NCI-H748 (cell line): Measurements from ENCODE around the gene TMEM212.

Experiments used
- DNase-seq: peaks from one replicate; lab custom pipeline; 2025; ENCODE audit not compliant: unreplicated experiment; lab: John Stamatoyannopoulos, UW

TMEM212 gene

GRCh38 chr3:171833789-171834460, 9.2 kb upstream of the TMEM212 start:
- peak; percentile 30 for DNase-seq

DNA sequence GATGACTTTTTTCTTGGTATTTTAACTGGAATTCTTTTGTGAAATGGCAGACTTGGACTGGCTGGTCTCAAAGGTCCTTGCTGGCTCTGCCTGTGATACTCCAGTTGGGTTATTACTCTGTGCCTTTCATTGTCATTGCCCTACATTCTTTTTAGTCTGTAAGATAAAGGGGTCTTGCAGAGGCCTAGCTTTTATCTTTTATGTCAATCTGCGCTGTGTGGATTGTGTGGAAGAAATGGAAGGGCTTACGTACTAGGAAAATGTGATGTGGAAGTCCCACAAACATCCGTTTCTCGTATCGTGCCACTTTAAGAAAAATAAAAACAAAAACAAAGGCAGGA, 8.7 kb upstream of the TMEM212 start:
- no peak for DNase-seq

GRCh38 chr3:171835116-171835515, 8.0 kb upstream of the TMEM212 start:
- no peak for DNase-seq

DNA sequence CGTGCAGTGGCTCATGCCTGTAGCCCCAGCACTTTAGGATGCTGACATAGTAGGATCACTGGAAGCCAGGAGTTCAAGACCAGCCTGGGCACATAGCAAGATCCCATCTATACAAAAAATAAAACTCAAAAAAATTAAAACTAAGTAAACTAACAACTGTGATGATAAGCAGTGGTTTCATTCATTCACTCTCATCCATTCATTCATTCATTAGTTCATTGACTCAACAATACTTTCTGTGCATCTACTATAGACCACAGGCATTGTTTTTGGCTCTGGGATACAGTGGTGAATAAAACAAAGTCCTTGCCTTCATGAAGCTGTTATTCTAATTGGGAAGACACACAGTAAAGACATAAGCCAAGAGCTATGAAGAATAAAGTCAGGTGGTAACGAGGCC, 7.5 kb upstream of the TMEM212 start:
- DNase-seq, result no peak

GRCh38 chr3:171836855-171837254, 6.3 kb upstream of the TMEM212 start:
- no peak for DNase-seq

GRCh38 chr3:171837698-171838097, 5.5 kb upstream of the TMEM212 start:
- DNase-seq, result no peak

- no peak for DNase-seq
Measured at GRCh38 chr3:171838218-171838720, 4.9 kb upstream of the TMEM212 start.

- no peak for DNase-seq
Measured at GRCh38 chr3:171839270-171839669, 3.9 kb upstream of the TMEM212 start.

DNA sequence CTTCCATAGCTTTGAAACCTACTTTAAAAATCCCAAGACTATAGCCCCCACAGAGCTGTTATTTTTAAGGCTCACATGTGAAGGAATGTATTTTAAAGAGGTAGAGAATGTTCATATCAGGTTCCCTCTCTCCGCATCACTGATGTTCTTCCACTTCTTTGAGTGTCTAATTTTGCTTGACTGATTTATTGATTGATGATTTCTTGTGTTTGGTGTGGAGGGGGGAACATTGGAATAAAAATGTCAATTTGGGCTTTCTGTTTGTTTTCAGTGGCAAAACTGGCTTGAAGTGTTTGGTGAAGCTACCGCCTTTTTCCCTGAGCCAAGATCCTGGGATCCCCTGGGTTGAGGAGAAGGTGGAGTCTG, 2.7 kb upstream of the TMEM212 start:
- no peak for DNase-seq

GRCh38 chr3:171840811-171841619, 2.1 kb upstream of the TMEM212 start:
- DNase-seq, result no peak

DNA sequence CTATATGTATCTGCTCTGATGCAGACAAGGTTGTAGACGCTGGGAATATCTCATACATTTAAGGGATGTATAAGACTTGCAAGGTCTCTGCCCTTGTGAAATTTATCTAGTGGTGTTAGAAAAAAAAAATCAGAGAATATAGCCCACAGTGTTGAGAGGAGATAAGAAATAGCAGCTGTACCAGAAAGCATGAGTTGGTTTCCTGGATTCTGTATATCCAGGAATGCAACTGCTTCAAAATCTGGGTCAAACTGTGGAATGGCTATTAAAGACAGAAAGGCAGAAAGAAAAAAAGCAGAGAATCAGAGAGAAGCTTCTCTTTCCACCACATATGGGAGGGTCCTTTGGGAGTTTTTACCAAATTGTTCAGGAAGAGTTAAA, 1.5 kb upstream of the TMEM212 start:
- DNase-seq, result no peak

DNA sequence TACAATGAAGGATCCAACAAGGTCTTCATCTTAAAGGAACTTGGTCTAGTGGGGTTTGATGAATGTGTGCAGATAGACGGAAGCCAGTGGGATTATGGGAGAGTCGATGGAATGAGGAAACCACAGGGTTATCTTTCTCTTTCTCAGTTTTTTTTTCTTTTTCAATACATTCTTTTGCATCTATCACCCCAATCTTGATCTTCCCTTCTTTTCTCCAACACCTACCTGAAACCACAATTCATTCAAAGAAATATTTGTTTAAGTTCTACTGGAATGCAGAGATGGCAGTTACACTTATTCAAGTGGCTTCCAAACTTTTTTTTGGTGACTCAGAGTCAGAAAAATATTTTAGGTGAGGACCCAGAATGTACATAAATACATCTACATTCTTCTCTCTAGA, 1.7 kb downstream of the TMEM212 start:
- DNase-seq, result no peak

DNA sequence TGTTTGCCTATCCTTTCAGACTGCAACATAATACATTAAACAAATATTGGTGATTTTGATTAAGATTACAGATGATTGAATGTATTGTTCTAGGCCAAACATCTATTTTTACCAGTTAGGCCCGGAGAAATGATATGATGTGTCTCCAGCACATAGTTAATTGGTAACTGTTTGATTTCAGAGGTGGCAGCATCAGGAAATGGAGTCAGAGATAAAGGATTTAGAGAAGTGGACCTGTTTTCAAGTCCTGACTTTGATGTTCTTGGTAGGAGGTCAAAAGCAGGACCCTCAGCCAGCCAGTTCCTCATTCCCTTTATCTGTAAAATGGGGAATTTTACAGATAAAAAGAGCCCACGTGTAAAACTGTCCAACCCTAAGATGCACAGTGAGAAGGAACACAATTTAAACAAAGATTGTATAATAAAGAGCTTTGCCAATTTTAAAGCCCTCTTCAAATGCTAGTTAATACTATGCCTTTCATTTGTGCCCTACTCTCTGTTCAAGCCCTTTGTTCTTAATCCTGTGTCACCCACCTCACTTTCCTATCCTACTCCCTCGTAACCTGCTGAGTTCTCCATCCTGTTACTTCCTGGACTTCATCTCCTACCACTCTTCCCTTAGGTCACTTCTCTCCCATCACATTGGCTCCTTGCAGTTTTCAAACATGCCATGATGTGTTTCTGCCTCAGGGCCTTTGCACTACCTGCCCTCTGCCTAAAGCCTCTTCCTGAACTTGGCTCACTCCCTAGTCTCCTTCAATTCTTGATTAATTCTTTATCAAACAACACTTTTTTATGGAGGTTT, 2.5 kb downstream of the TMEM212 start:
- DNase-seq, result no peak

DNA sequence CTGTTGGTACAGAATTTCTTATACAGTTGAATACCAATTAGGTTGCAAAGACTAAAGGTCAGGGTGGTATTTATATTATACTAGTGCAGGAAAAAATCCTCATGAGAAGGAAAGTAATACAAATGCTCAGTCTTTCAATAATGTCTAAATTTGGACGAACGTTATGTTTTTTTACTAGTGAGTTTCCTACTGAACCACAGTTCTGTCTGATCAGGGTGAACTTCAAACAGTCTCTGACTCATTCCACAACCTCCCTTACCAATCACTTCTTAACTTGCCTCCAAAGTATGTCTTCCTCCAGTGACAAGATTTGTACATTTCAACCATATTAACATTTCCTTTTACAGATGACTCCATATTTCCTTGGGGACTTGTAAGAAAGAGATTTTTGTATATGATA, 3.4 kb downstream of the TMEM212 start:
- DNase-seq, result no peak

DNA sequence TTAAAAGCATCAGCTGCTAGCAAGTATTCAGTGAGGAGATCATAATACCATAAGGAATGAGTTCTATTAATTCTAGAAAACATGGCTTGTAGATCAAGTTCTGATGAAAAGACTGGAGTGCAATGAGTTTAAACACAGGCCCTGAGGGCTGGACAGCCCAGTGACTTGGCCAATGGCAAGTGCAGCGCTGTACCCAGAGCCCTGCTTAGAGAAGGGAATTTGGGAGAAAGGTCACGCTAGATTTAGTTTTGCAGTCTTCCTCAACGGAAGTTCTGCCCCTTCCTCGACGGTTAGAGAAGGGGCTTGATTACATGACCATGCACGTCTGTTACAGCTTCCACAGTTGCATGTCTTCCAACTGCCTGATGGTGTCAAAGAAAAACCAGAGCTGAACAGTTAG, 4.0 kb downstream of the TMEM212 start:
- DNase-seq, result no peak

DNA sequence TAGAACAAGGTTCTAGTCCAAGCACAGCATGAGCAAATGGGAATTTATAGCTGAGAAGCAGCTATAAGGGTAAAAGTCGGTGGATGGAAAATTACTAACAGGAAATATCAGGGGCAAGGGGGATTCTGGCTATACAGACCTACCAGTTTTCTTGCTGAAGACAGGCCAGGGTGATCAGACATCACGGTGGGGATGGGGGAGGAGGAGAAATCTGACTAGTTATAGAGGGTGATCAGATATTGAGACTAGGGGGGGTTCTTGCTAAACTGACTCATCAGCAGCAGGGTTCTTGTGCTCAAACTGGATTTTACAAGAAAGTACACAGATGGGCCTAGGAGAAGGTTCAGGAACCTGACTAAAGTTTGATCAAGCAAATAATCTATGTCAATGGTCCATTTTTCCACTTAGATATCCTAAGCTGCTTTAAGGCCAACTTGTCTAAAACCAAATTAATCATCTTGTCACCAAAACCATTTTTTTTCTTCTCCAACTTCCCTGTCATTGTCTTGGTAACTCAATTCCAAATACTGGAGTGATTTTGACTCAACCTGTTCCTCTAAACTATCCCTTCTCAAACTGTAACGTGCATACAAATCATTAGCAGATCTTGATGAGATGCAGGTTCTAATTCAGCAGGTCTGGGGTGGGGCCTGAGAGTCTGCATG, 4.6 kb downstream of the TMEM212 start:
- DNase-seq, result no peak

DNA sequence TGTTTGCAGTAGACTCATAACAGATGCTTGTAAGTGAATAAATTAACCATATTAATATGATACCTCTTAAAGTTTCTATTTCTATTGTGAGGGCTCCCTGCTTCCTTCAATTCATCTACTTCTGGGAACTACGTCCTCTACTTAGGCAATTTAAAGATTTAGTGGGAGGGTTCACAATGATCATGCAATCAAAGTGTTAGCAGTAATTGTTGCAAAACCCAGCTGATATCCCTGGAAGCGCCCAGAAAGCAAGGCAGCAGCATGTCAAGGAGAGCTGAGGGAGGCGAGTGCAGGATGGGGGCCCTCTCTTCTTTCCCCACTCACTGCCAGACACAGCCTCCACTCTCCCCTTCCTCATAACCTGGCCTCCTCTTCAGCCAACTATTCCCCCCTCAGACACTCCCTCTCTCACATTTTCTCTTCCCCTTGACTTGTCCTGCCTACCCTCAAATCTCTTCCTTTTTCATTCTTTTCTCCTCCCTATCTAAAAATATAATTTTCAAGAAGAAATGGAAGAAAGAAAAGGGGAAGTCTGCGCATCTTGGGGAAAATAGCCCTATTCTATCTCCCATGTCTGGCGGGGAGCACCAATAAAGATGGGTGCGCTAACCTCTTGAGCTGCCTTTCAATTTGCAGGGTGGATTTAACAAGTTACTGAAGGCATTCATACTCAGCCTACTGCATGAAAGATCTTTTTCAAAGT, 6.6 kb downstream of the TMEM212 start:
- DNase-seq, result no peak

GRCh38 chr3:171850320-171850959, 7.3 kb downstream of the TMEM212 start:
- no peak for DNase-seq

GRCh38 chr3:171850960-171851659, 8.0 kb downstream of the TMEM212 start:
- no peak for DNase-seq

GRCh38 chr3:171851660-171852058, 8.5 kb downstream of the TMEM212 start:
- no peak for DNase-seq
